Neural progenitor cell (in vitro differentiated cells): ENCODE results near the gene CTF1.

Source experiments
- EZH2 ChIP-seq: fragments of 200-600 bp; sonication (generic); IDR thresholded peaks from 2 replicates; pipeline ENCODE4 v1.6.1; 2017; ENCODE audit warnings: antibody characterized with exemption, mild to moderate bottlenecking, moderate library complexity
- EZH2phosphoT487 ChIP-seq: fragments of 200-600 bp; sonication (generic); IDR thresholded peaks from 2 replicates; pipeline ENCODE4 v1.6.1; 2017; ENCODE audit warnings: antibody characterized with exemption
- TF ChIP-seq, protein P1 (sequence below): fragments of 200-600 bp; sonication (generic); IDR thresholded peaks from 2 replicates; pipeline ENCODE4 v1.5.1; 2017; ENCODE audit warnings: antibody characterized with exemption, mild to moderate bottlenecking

DNA sequence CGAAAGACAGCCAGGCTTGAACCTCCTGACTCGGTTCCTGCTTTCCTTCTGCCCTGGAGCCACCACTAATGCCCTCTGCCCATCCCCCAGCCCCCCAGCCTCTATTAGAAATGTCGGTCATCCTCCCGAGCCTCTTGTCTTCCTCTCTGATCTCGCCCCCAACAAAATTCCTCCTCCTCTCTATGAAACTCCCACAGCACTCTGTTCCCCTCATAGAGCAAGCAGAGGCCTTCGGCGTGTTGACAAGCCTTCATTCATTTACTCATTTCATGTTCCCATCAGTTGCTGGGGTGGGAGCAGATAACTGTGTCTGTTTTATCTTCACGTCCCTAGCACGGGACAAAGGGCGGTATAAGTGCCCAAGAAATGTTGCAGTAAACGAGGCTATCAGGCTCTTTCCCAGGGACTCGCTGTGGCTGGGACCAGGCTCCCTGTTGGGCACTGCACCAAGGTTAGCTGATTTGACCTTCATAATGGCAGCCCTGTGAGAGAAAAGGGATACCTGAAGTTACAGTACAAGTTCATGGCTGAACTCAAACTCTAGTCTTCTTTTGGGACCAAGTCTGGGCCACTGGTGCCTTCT is 34.7 kb downstream of the CTF1 start:
- TF ChIP-seq EZH2 = no peak
- TF ChIP-seq, protein P1, sequence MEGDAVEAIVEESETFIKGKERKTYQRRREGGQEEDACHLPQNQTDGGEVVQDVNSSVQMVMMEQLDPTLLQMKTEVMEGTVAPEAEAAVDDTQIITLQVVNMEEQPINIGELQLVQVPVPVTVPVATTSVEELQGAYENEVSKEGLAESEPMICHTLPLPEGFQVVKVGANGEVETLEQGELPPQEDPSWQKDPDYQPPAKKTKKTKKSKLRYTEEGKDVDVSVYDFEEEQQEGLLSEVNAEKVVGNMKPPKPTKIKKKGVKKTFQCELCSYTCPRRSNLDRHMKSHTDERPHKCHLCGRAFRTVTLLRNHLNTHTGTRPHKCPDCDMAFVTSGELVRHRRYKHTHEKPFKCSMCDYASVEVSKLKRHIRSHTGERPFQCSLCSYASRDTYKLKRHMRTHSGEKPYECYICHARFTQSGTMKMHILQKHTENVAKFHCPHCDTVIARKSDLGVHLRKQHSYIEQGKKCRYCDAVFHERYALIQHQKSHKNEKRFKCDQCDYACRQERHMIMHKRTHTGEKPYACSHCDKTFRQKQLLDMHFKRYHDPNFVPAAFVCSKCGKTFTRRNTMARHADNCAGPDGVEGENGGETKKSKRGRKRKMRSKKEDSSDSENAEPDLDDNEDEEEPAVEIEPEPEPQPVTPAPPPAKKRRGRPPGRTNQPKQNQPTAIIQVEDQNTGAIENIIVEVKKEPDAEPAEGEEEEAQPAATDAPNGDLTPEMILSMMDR = no peak
- no peak for TF ChIP-seq EZH2phosphoT487
